ENCODE measurements around the gene MFSD6.

MFSD6 gene

GRCh38 chr2:190440113-190440512 is 32.0 kb downstream of the MFSD6 start:
- Histone ChIP-seq H3K27me3 (no peaks in the 10 kb centered on the region), H3K9me3 (no peaks in the 10 kb centered on the region), H3K4me1 (ENCODE audit: control insufficient read depth in 1 of 2, insufficient read depth in 1 of 2, low read depth in 1 of 2, low read length in 1 of 2) (peaks cover 0 to 8% of the 10 kb centered on the region in 2 experiments), H3K4me3 (ENCODE audit: low read depth in 1 of 2, low read length in 1 of 2) (no peak overlapping the region), H3K27ac (no peak overlapping the region), H3K36me3 (no peaks in the 10 kb centered on the region)
- TF ChIP-seq CTCF (IDR thresholded peaks at IDR 0.05), result no peak

- Histone ChIP-seq H3K9me3 (no peaks in the 10 kb centered on the region), H3K36me3 (no peaks in the 10 kb centered on the region), H3K4me3 (ENCODE audit: low read depth in 1 of 2, low read length in 1 of 2) (no peak overlapping the region), H3K27me3 (no peaks in the 10 kb centered on the region), H3K27ac (no peak overlapping the region), H3K4me1 (ENCODE audit: control insufficient read depth in 1 of 2, insufficient read depth in 1 of 2, low read depth in 1 of 2, low read length in 1 of 2) (no peaks in the 10 kb centered on the region)
- TF ChIP-seq CTCF (IDR thresholded peaks at IDR 0.05), result no peak
These were observed 33.4 kb downstream of the MFSD6 start for GRCh38 chr2:190441564-190441963.

- Histone ChIP-seq H3K36me3 (no peaks in the 10 kb centered on the region), H3K4me1 (ENCODE audit: control insufficient read depth in 1 of 2, insufficient read depth in 1 of 2, low read depth in 1 of 2, low read length in 1 of 2) (no peaks in the 10 kb centered on the region), H3K27me3 (no peaks in the 10 kb centered on the region), H3K27ac (no peak overlapping the region), H3K9me3 (no peaks in the 10 kb centered on the region), H3K4me3 (ENCODE audit: low read depth in 1 of 2, low read length in 1 of 2) (no peak overlapping the region)
- no peak for TF ChIP-seq CTCF (IDR thresholded peaks at IDR 0.05)
These were observed 34.9 kb downstream of the MFSD6 start for GRCh38 chr2:190443055-190443454.

GRCh38 chr2:190443778-190444481 is 35.8 kb downstream of the MFSD6 start:
- Histone ChIP-seq H3K4me1 (ENCODE audit: control insufficient read depth in 1 of 2, insufficient read depth in 1 of 2, low read depth in 1 of 2, low read length in 1 of 2) (no peaks in the 10 kb centered on the region), H3K27me3 (no peaks in the 10 kb centered on the region), H3K36me3 (no peaks in the 10 kb centered on the region), H3K9me3 (no peaks in the 10 kb centered on the region), H3K27ac (no peak overlapping the region), H3K4me3 (ENCODE audit: low read depth in 1 of 2, low read length in 1 of 2) (no peak overlapping the region)
- TF ChIP-seq CTCF (IDR thresholded peaks at IDR 0.05), result no peak

GRCh38 chr2:190444976-190445375 is 36.8 kb downstream of the MFSD6 start:
- Histone ChIP-seq H3K36me3 (no peaks in the 10 kb centered on the region), H3K4me1 (ENCODE audit: control insufficient read depth in 1 of 2, insufficient read depth in 1 of 2, low read depth in 1 of 2, low read length in 1 of 2) (no peaks in the 10 kb centered on the region), H3K9me3 (no peaks in the 10 kb centered on the region), H3K27ac (no peak overlapping the region), H3K27me3 (no peaks in the 10 kb centered on the region), H3K4me3 (ENCODE audit: low read depth in 1 of 2, low read length in 1 of 2) (no peak overlapping the region)
- TF ChIP-seq CTCF (IDR thresholded peaks at IDR 0.05), result no peak

Data from neutrophil (primary cell).